Fibroblast of peridontal ligament (primary cell): Measurements from ENCODE around the gene EFR3B.
"Not testable (repeated sequence)": the region's sequence is repeated elsewhere in the genome, so short reads cannot be mapped to it uniquely, and the experiment has no call there.

Source experiments
- DNase-seq: peaks from one replicate; pipeline ENCODE4 v3.0.0-alpha.2; 2010; ENCODE audit errors: extremely low read depth

EFR3B gene

DNA sequence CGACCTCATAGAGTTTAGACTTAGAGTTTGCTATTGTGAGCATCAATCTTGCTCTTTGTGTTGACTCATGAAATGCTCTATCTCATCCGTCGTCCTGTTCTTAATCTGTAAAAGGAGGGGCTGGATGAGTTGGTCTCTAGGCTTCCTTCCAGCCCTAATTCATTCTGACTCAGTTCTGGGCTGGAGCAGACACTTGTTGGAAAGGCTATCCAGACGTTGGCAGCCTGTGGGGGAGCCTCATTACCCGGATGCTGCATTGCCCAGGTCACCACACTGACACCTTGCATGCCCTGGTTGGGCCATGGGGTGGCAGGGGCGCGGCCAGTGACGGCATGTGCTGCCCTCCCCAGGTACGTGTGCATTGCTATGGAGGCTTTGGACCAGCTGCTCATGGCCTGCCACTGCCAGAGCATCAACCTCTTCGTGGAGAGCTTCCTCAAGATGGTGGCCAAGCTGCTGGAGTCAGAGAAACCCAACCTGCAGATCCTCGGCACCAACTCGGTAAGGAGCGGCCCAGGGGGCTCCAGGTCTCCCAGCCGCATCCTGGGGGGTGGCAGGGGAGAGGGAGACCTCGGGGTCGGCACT is 61.5 kb downstream of the EFR3B start:
- peak; percentile 92 for DNase-seq

DNA sequence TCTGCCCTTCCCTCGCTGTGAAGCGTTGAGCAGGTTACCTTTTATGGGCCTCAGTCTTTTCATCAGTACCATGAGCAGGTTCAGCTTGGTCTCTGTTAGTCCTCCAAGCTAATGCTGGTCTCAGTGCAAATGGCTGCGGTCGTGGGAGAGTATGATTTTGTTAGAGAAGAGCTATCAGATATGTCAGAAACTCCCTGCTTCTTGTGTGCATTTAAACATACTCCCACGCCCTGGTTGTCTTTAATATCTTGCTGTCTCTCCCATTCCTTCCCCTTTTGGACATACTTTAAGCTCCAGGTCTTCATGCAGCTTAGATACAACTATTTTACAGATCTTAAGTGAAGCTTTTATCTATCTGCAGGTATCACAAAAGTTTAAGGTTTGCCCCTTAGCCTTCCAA is 62.9 kb downstream of the EFR3B start:
- no peak for DNase-seq

DNA sequence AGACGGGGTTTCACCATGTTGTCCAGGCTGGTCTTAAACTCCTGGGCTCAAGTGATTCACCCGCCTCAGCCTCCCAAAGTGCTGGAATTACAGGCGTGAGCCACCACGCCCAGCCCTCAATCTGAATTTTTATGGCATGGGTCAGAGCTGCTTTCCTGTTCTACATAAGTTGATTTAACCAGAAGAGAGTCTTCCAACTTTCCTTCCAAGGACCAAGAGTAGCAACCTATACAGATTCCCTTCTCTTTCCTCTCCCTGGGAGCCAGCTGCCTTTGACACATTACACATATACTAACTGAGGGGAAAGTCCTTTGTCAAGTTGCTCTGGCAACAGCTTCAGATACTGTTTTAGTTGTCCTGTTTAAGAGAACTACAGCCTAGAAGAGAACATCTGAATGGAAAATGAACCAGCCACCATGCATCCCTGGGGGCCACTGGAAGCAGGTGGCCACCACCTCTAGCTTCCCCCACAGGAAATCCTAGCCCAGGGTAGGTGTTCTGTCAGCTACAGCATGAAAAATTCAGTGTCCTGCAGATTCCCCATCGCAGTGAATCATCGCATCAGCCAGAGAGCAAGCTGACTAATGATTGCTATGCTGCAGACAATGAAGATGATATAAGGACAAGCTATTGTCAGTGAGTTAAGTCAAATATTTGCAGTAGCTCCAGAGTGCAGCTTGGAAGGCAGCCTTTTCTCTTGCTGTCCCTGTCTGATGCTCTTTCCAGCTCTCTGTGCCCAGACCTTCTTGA is 63.6 kb downstream of the EFR3B start:
- peak; percentile 28 for DNase-seq

- DNase-seq, result no peak
Observed at GRCh38 chr2:25109822-25110221, 67.9 kb downstream of the EFR3B start.

- no peak for DNase-seq
Observed at GRCh38 chr2:25112113-25112512, 70.2 kb downstream of the EFR3B start.

DNA sequence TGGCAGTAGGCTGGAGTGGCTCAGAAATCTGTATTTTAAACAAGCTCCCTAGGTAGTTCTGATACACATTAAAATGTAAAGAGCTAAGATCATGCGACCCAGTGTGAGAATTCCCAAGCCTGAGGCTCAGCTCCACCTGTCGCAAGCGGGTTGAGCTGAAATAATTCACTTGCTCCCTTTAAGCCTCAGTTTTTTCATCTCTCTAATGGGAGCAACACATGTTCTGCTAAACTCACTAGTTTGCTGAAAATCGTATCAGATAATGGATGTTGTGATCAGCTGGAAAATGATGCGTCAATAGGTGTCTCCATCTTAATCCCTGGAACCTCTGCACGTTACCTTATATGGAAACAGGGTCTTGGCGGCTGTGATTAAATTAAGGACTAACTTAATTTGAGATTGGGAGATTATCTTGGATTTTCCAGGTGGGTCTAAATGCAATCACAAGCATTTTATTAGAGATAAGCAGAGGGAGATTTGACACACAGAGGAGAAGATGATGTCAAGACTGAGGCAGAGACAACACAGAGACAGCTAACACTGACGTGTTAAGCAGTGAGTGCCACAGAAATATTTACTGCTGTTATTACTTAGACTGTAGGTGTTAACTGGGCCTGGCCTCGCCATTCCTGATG is 73.5 kb downstream of the EFR3B start:
- DNase-seq, result no peak

- peak; percentile 51 for DNase-seq
Observed at GRCh38 chr2:25115902-25116301, 74.0 kb downstream of the EFR3B start.

- no peak for DNase-seq
Observed at GRCh38 chr2:25116956-25117355, 75.1 kb downstream of the EFR3B start.

DNA sequence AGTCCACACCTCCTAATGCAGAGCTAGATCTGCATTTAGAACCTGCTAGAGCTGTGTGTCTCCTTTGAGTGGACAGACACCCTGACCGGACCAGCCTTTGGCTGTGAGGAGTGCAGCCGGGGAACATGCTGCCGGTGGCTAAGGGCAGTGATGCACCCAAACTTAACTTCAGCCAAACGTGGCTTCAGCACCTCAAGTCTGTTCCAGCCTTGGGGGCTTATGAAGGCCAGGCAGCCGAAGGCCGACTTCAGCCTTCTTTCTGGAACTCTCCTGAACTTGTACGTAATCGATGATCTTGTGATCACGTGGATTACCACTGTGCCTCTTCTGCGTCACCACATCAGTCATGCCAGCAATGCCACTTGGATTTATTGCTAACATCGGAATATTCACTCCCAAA is 77.4 kb downstream of the EFR3B start:
- no peak for DNase-seq

DNA sequence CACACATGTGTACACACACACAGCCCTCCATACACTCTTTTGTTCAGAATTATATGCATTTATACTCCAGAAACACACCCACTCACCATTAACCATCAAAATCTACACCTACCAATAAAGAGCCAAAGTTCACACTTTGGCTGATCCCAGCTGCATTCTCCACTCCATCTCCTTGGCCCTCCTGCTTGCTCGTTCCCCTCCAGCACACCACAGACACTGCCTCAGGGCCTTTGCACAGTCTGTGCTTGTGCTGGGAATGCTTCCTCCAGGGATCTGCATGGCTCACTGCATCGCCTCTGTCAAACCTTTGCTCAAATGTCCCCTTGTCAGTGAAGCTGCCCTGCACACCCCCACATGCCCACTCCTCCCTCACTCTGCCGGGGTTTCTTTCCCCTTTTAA is 80.5 kb downstream of the EFR3B start:
- no peak for DNase-seq

- no peak for DNase-seq
Observed at GRCh38 chr2:25123682-25124081, 81.8 kb downstream of the EFR3B start.

- DNase-seq, result no peak
Observed at GRCh38 chr2:25125189-25125588, 83.3 kb downstream of the EFR3B start.

DNA sequence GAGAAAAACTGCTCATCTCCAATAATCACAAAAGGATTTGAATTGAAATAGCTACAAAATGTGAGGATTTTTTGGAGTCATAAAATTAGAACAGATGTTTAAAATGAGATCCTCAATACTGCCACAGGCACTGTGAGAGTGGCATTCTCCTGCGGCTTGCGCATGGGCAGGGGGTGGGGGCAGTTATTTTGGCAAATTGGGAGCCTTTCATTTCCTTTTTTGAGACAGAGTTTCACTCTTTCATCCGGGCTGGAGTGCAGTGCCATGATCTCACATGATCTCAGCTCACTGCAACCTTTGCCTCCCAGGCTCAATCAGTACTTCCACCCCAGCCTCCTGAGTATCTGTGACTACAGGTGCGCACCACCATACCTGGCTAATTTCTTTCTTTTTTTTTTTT is 84.1 kb downstream of the EFR3B start:
- DNase-seq, result no peak

GRCh38 chr2:25127071-25127470 is 85.2 kb downstream of the EFR3B start:
- not testable (repeated sequence) for DNase-seq

- DNase-seq, result peak; percentile 47
Observed at GRCh38 chr2:25127646-25128045, 85.8 kb downstream of the EFR3B start.

DNA sequence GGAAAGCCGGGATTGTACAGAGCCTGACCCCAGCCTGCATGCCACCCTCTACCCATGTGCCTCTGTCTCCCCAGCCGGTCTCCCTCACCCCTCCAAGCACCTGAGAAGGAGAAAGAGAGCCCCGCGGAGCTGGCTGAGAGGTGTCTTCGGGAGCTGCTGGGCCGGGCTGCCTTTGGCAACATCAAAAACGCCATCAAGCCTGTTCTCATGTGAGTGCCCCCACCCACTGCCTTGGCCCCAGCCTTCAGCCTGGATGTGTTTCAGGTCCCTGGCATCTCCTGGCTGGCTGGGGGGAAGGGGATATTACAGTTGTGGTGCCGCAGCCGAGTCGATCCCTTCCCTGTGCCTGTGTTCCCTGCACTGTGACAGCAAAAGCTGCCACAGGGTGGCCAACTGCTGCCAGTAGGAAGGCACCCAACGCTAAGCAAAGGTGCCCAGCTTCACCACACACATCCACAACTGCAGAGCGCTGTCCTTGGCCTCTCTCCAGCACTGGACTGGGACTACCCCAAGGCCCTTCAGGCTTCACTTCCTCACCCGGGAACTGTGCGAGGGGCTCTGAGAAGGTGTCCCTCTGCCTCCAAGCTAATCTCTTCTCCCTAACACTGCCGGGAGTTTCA is 88.1 kb downstream of the EFR3B start:
- DNase-seq, result no peak

DNA sequence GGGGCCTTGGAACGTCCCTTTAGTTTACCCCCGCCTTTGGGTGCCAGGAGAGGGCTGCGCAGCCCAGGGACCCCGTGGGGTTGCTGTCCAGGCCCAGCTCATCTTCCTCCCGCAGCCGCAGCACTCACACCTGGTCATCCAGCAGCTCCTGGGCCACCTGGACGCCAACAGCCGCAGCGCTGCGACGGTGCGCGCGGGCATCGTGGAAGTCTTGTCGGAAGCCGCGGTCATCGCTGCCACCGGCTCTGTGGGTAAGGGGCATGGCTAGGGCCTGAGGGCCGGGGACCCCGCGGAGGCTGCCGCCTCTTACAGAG is 89.3 kb downstream of the EFR3B start:
- no peak for DNase-seq

DNA sequence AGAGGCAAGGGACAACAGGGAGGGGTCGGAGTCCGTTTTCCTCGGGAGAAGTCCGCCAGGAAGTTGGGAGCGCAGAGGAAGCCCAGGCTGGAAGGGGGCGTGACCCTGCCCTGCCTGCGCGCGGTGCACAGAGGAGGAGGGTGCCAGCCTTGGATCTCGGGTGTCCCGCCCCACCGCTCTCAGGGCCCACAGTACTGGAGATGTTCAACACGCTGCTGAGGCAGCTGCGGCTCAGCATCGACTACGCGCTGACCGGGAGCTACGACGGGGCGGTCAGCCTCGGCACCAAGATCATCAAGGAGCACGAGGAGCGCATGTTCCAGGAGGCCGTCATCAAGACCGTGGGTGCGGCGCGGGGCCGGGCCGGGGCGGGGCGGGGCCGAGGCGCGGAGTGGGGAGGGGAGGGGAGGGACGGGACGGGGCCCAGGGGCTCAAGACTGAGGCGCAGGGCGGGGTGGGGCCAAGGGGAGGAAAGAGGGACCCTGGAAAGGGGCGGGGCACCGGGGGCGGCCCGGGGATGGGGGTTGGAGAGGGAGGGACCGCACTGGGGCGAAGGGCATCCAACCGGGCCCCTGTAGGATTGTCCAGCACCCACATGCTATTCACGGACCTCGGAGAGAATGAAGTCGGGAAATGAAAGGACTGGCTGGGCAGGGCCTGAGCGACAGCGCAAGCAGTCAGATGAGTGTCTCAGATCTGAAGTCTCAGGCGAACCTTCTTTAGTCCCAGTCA is 89.9 kb downstream of the EFR3B start:
- DNase-seq, result no peak

DNA sequence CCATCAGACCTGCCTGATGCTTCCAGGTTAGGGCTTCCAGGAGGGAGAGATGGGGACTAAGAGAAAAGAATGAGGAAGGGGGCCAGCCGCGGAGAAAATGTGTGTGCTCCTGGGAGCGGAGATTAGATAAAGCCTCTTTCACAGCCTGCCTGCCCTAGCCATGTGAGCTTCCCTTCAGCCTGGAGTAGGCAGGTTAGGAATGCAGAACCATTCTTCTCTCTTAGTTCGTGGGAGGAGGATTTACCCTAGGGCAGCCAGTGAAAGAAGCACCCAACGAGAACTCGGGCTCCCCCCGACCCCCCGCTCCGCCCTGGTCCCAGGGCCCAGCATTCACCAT is 90.4 kb downstream of the EFR3B start:
- no peak for DNase-seq

GRCh38 chr2:25132693-25133092 is 90.8 kb downstream of the EFR3B start:
- DNase-seq, result no peak

DNA sequence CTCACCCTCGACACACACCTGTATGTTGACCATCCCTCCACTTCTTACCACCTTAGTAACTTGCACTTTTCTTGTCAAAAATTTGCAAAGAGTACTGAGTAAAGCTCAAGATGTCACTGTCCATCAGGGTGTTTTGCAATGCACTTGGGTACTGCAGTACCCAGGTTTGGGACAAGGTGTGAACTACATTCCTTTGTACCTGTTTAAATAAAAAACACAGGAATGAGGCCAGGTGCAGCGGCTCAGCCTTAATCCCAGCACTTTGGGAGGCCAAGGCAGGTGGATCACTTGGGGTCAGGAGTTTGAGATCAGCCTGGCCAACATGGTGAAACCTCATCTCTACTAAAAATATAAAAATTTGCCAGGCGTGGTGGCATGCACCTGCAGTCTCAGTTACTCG is 98.7 kb downstream of the EFR3B start:
- not testable (repeated sequence) for DNase-seq

DNA sequence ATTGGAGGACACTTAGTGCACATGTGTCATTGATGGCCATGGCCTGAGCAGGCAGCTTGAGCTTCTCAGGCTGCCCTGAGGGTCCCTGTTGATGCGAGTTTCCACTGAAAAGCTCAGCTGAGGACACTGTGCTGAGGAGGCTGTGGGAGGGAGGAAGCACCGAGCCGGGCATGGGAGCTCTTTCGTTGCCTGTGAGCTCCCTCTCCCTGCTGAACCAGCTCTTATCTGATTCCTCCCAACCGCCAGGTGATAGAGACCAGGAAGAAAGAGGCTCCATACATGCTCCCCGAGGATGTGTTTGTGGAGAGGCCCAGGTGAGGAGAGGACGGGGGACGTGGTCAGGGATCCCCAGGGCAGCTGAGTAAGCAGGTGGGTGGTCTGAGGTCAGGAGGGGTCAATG is 99.2 kb downstream of the EFR3B start:
- no peak for DNase-seq
